Measurements from ENCODE around the gene LILRB3. TPM values are rescaled to one million over a fixed set of nuclear protein-coding genes. Genes with fewer than 3 reads are reported as not detected.

LILRB3 gene
- total and polyA plus RNA-seq, 2 of the 4 experiments (the other 2 are of a cell fraction): not detected

DNA sequence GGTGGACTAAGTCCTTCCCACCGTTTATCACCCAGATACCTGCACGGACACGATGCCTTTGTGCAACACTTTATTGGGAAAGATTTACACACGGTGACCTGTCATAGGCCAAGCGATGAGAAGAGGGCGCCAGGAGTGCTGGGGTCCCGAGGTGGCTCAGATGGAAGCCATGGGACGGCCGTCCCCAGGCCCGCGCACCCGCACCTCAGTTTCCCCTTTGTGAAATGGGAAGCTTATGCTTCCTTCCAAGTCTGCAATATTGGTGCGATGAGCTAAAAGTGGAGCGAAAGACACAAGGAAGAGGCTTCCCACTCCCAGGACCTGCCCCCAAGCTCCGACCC lies 49.5 kb downstream of the LILRB3 start:
- H4K91ac ChIP-seq (ENCODE audit: insufficient read depth, low read depth, low read length): no peak overlapping the region
- no peak overlapping the region for H3K9ac ChIP-seq (ENCODE audit: low read depth, low read length)
- DNase-seq (no peak), ATAC-seq (ENCODE audit: low read depth) (no peak)
- H2BK15ac ChIP-seq (ENCODE audit: low read depth, low read length): no peak overlapping the region
- no peak overlapping the region for H3K4me3 ChIP-seq (ENCODE audit: insufficient read depth, low read depth, low read length)
- no peaks in the 10 kb centered on the region; the same call in 1 of the 2 replicates for H4K20me1 ChIP-seq (ENCODE audit: insufficient read depth, low read length)
- no peaks in the 10 kb centered on the region; a peak in 1 of 4 replicates for H3K79me1 ChIP-seq (ENCODE audit: low read depth in 1 of 2, low read length in 2 of 2)
- H3K9me3 ChIP-seq (ENCODE audit: control insufficient read depth, insufficient read depth, low read length): no peaks in the 10 kb centered on the region
- no peak overlapping the region for H3K56ac ChIP-seq (ENCODE audit: extremely low read depth, insufficient read depth, low read length)
- WGBS, 2 experiments (ENCODE audit: extremely low coverage in 2 of 2, insufficient read length in 1 of 2): 27% methylated on average over 3 of the region's 15 CpGs; no CpG with 5 or more reads in 1 of the 2 experiments
- ChIA-PET CTCF (no interaction called here), POLR2A (ENCODE audit: unreplicated experiment) (interaction anchor here (0.6 kb wide), 1 partner anchor 193 kb away, joined by 3 read pairs; no protein-coding TSS in a partner anchor)
- no peak overlapping the region for H2AFZ ChIP-seq (replicated peaks; ENCODE audit: low read length, poor library complexity)
- H2AK9ac ChIP-seq (replicated peaks; ENCODE audit: low read depth, low read length, poor library complexity): no peak overlapping the region
- H2BK5ac ChIP-seq (ENCODE audit: low read depth, low read length, poor library complexity, severe bottlenecking): no peak overlapping the region
- H2BK120ac ChIP-seq (ENCODE audit: low read depth, low read length): no peak overlapping the region
- in situ Hi-C loops (cut with MboI; ENCODE audit: low sequenced_read_pairs) (no loop called here), dilution Hi-C loops (cut with HindIII; ENCODE audit: low sequenced_read_pairs, unreplicated experiment) (no loop called here), intact Hi-C loops (cut with micrococcal nuclease) (no loop called here)
- H3K4ac ChIP-seq (ENCODE audit: low read depth, low read length): no peak overlapping the region
- H3K14ac ChIP-seq (replicated peaks; ENCODE audit: low read depth, low read length): no peak overlapping the region
- no peak overlapping the region for H3K18ac ChIP-seq (ENCODE audit: low read depth, low read length)
- no peak overlapping the region for H3K4me2 ChIP-seq (ENCODE audit: low read depth, low read length)
- TF ChIP-seq, protein P1, sequence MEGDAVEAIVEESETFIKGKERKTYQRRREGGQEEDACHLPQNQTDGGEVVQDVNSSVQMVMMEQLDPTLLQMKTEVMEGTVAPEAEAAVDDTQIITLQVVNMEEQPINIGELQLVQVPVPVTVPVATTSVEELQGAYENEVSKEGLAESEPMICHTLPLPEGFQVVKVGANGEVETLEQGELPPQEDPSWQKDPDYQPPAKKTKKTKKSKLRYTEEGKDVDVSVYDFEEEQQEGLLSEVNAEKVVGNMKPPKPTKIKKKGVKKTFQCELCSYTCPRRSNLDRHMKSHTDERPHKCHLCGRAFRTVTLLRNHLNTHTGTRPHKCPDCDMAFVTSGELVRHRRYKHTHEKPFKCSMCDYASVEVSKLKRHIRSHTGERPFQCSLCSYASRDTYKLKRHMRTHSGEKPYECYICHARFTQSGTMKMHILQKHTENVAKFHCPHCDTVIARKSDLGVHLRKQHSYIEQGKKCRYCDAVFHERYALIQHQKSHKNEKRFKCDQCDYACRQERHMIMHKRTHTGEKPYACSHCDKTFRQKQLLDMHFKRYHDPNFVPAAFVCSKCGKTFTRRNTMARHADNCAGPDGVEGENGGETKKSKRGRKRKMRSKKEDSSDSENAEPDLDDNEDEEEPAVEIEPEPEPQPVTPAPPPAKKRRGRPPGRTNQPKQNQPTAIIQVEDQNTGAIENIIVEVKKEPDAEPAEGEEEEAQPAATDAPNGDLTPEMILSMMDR (conservative IDR thresholded peaks at IDR 0.05; ENCODE audit: low read depth, low read length): no peak
- TF ChIP-seq NFE2L2 (IDR thresholded peaks at IDR 0.05; ENCODE audit: low read depth, low read length) (no peak), MXI1 (IDR thresholded peaks at IDR 0.05; ENCODE audit: borderline replicate concordance, low read depth, low read length) (no peak), FOS (IDR thresholded peaks at IDR 0.05; ENCODE audit: low read depth, low read length) (no peak), MAZ (IDR thresholded peaks at IDR 0.05; ENCODE audit: borderline replicate concordance, low read depth, low read length) (no peak), RCOR1 (IDR thresholded peaks at IDR 0.05; ENCODE audit: insufficient replicate concordance, low read length) (no peak), BHLHE40 (IDR thresholded peaks at IDR 0.05; ENCODE audit: low read depth, low read length) (no peak), RFX5 (IDR thresholded peaks at IDR 0.05; ENCODE audit: low read depth, low read length) (no peak), POLR2A (IDR thresholded peaks at IDR 0.05; ENCODE audit: low read depth, low read length) (no peak), MAFK (IDR thresholded peaks at IDR 0.05; ENCODE audit: low read depth, low read length) (no peak), CHD1 (IDR thresholded peaks at IDR 0.05; ENCODE audit: low read depth, low read length) (no peak), SMC3 (IDR thresholded peaks at IDR 0.05; ENCODE audit: low read depth, low read length) (no peak), CEBPB (IDR thresholded peaks at IDR 0.05; ENCODE audit: low read depth, low read length) (no peak), RAD21 (IDR thresholded peaks at IDR 0.05; ENCODE audit: low read length) (no peak)
- TF ChIP-seq, protein P2, sequence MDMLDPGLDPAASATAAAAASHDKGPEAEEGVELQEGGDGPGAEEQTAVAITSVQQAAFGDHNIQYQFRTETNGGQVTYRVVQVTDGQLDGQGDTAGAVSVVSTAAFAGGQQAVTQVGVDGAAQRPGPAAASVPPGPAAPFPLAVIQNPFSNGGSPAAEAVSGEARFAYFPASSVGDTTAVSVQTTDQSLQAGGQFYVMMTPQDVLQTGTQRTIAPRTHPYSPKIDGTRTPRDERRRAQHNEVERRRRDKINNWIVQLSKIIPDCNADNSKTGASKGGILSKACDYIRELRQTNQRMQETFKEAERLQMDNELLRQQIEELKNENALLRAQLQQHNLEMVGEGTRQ (IDR thresholded peaks at IDR 0.05; ENCODE audit: low read depth, low read length): no peak
- TF ChIP-seq, protein P3, sequence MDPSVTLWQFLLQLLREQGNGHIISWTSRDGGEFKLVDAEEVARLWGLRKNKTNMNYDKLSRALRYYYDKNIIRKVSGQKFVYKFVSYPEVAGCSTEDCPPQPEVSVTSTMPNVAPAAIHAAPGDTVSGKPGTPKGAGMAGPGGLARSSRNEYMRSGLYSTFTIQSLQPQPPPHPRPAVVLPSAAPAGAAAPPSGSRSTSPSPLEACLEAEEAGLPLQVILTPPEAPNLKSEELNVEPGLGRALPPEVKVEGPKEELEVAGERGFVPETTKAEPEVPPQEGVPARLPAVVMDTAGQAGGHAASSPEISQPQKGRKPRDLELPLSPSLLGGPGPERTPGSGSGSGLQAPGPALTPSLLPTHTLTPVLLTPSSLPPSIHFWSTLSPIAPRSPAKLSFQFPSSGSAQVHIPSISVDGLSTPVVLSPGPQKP (IDR thresholded peaks at IDR 0.05; ENCODE audit: borderline replicate concordance, low read depth, low read length): no peak
- no TSS peak for BruUV-seq (replicated peaks)
- H3K27me3 ChIP-seq (ENCODE audit: control insufficient read depth, insufficient read depth, low read length): no peaks in the 10 kb centered on the region
- no peak overlapping the region for H3K23ac ChIP-seq (ENCODE audit: low read depth, low read length)
- H3K27ac ChIP-seq (ENCODE audit: insufficient read depth, low read length): no peak overlapping the region
- H3K9me1 ChIP-seq (ENCODE audit: insufficient read depth, low read length): no peaks in the 10 kb centered on the region
- H4K8ac ChIP-seq (ENCODE audit: low read depth in 2 of 2, low read length in 2 of 2): no peak overlapping the region
- H4K5ac ChIP-seq (ENCODE audit: low read depth, low read length): no peak overlapping the region
- H3K36me3 ChIP-seq (ENCODE audit: control insufficient read depth, insufficient read depth, low read length): peaks cover 9% of the 10 kb centered on the region
- no peak overlapping the region for H2BK20ac ChIP-seq (ENCODE audit: low read depth, low read length)
- no peak overlapping the region for H2AK5ac ChIP-seq (ENCODE audit: low read depth, low read length)
- no peaks in the 10 kb centered on the region for H3K4me1 ChIP-seq (ENCODE audit: control insufficient read depth, insufficient read depth, low read length)
